ENCODE data around the gene OR6K3. TPM values are rescaled to one million over a fixed set of nuclear protein-coding genes. Genes with fewer than 3 reads are reported as not detected.
"Not testable (repeated sequence)": the region's sequence is repeated elsewhere in the genome, so short reads cannot be mapped to it uniquely, and the experiment has no call there.

OR6K3 gene
- total RNA-seq, 4 donors from 2014 or later, result not detected

- no peak for TF ChIP-seq POLR2A (IDR thresholded peaks at IDR 0.05)
- no peak for TF ChIP-seq EP300 (IDR thresholded peaks at IDR 0.05)
- no peak for TF ChIP-seq CTCF (IDR thresholded peaks at IDR 0.05)
- Histone ChIP-seq H3K9me3 (no peaks in the 10 kb centered on the region), H3K27ac (no peak within 1 kb of the TSS), H3K36me3 (no peaks in the 10 kb centered on the region), H3K4me3 (no peak within 1 kb of the TSS), H3K4me1 (no peaks in the 10 kb centered on the region), H3K27me3 (no peaks in the 10 kb centered on the region)
- WGBS, 2 donors, result 90 to 91% methylated on average over 4 of the region's 4 CpGs
- DNase-seq (ENCODE audit: low spot score in 2 of 2), result no peak
These were observed 20.0 kb downstream of the OR6K3 start, which contains the start of gene OR6K2 for GRCh38 chr1:158700552-158700951. OR6K2 (minus strand) TSS chr1:158700652; CDS start chr1:158700652, 0 bp downstream.

- H3K4me1 ChIP-seq, result no peaks in the 10 kb centered on the region
- no peaks in the 10 kb centered on the region for H3K9me3 ChIP-seq
- no peak for TF ChIP-seq EP300 (IDR thresholded peaks at IDR 0.05)
- TF ChIP-seq POLR2A (IDR thresholded peaks at IDR 0.05), result no peak
- no peak for TF ChIP-seq CTCF (IDR thresholded peaks at IDR 0.05)
- no peaks in the 10 kb centered on the region for H3K36me3 ChIP-seq
- no peak for DNase-seq (ENCODE audit: low spot score in 2 of 2)
- no peak overlapping the region for H3K27ac ChIP-seq
- H3K27me3 ChIP-seq, result no peaks in the 10 kb centered on the region
- no peak overlapping the region for H3K4me3 ChIP-seq
- 76 to 87% methylated on average over 2 of the region's 2 CpGs for WGBS, 2 donors
These were observed 25.9 kb downstream of the OR6K3 start for GRCh38 chr1:158694596-158694995.

GRCh38 chr1:158692356-158692755 lies 28.2 kb downstream of the OR6K3 start:
- Histone ChIP-seq H3K36me3 (no peaks in the 10 kb centered on the region), H3K27ac (no peak overlapping the region), H3K9me3 (no peaks in the 10 kb centered on the region), H3K4me1 (no peaks in the 10 kb centered on the region), H3K27me3 (no peaks in the 10 kb centered on the region), H3K4me3 (no peak overlapping the region)
- DNase-seq (ENCODE audit: low spot score in 2 of 2), result no peak
- TF ChIP-seq EP300 (IDR thresholded peaks at IDR 0.05) (no peak), POLR2A (IDR thresholded peaks at IDR 0.05) (no peak), CTCF (IDR thresholded peaks at IDR 0.05) (no peak)

GRCh38 chr1:158691907-158692306 lies 28.6 kb downstream of the OR6K3 start:
- Histone ChIP-seq H3K36me3 (no peaks in the 10 kb centered on the region), H3K9me3 (no peaks in the 10 kb centered on the region), H3K27me3 (no peaks in the 10 kb centered on the region), H3K4me3 (no peak overlapping the region), H3K4me1 (no peaks in the 10 kb centered on the region), H3K27ac (no peak overlapping the region)
- no peak for TF ChIP-seq CTCF (IDR thresholded peaks at IDR 0.05)
- TF ChIP-seq POLR2A (IDR thresholded peaks at IDR 0.05), result no peak
- TF ChIP-seq EP300 (IDR thresholded peaks at IDR 0.05), result no peak
- no peak for DNase-seq (ENCODE audit: low spot score in 2 of 2)

GRCh38 chr1:158691149-158691548 lies 29.4 kb downstream of the OR6K3 start:
- 71 to 79% methylated on average over 1 of the region's 1 CpG for WGBS, 2 donors
- not testable (repeated sequence) for DNase-seq (ENCODE audit: low spot score in 2 of 2); H3K36me3 ChIP-seq; H3K27me3 ChIP-seq; H3K27ac ChIP-seq; H3K4me1 ChIP-seq; H3K9me3 ChIP-seq; H3K4me3 ChIP-seq

GRCh38 chr1:158689875-158690274 lies 30.6 kb downstream of the OR6K3 start:
- H3K4me3 ChIP-seq, result no peak overlapping the region
- TF ChIP-seq POLR2A (IDR thresholded peaks at IDR 0.05), result no peak
- no peak for TF ChIP-seq CTCF (IDR thresholded peaks at IDR 0.05)
- no peak for TF ChIP-seq EP300 (IDR thresholded peaks at IDR 0.05)
- DNase-seq (ENCODE audit: low spot score in 2 of 2), result no peak
- H3K27ac ChIP-seq, result no peak overlapping the region
- H3K27me3 ChIP-seq, result no peaks in the 10 kb centered on the region
- no peaks in the 10 kb centered on the region for H3K36me3 ChIP-seq
- no peaks in the 10 kb centered on the region for H3K4me1 ChIP-seq
- H3K9me3 ChIP-seq, result no peaks in the 10 kb centered on the region

All from tibial nerve (tissue), 4 donors.